Measurements from ENCODE around the gene HK2. TPM values are rescaled to one million over a fixed set of nuclear protein-coding genes. Genes with fewer than 3 reads are reported as not detected.

HK2 gene
- total RNA-seq, 2 experiments from 2014 or later, result 32.2 to 45.8 TPM

DNA sequence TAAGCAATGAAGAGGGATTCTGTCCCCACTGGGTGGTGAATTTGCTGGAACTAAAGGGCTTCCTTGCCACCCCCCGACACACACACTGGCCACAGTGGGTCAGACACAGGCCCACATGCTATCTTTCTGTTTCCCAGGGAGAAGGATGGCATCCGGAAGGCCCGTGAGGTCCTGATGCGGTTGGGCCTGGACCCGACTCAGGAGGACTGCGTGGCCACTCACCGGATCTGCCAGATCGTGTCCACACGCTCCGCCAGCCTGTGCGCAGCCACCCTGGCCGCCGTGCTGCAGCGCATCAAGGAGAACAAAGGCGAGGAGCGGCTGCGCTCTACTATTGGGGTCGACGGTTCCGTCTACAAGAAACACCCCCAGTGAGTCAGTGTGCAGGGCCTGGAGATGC lies 44.6 kb downstream of the HK2 start:
- no peak overlapping the region for H3K27ac Mint-ChIP-seq
- H3K4me3 Mint-ChIP-seq, result no peak overlapping the region
- no peak for ATAC-seq
- no peaks in the 10 kb centered on the region for H3K27me3 Mint-ChIP-seq
- no peak for DNase-seq
- peaks cover 35% of the 10 kb centered on the region for H3K36me3 Mint-ChIP-seq
- no peaks in the 10 kb centered on the region for H3K4me1 Mint-ChIP-seq
- CTCF ChIA-PET, result interaction anchor here (5.7 kb wide), 1 partner anchor 164 kb away, joined by 93 read pairs; no protein-coding TSS in a partner anchor
- H3K9me3 Mint-ChIP-seq (ENCODE audit: low read depth), result no peaks in the 10 kb centered on the region

- H3K36me3 Mint-ChIP-seq, result peaks cover 26% of the 10 kb centered on the region
- no peak for DNase-seq
- no peaks in the 10 kb centered on the region for H3K9me3 Mint-ChIP-seq (ENCODE audit: low read depth)
- no peak overlapping the region for H3K4me3 Mint-ChIP-seq
- H3K27me3 Mint-ChIP-seq, result no peaks in the 10 kb centered on the region
- no peaks in the 10 kb centered on the region for H3K4me1 Mint-ChIP-seq
- H3K27ac Mint-ChIP-seq, result no peak overlapping the region
- ATAC-seq, result no peak
- CTCF ChIA-PET, result interaction anchor here (1.6 kb wide), 1 partner anchor 164 kb away, joined by 5 read pairs; no protein-coding TSS in a partner anchor
These were observed 46.3 kb downstream of the HK2 start for GRCh38 chr2:74880054-74880728.

DNA sequence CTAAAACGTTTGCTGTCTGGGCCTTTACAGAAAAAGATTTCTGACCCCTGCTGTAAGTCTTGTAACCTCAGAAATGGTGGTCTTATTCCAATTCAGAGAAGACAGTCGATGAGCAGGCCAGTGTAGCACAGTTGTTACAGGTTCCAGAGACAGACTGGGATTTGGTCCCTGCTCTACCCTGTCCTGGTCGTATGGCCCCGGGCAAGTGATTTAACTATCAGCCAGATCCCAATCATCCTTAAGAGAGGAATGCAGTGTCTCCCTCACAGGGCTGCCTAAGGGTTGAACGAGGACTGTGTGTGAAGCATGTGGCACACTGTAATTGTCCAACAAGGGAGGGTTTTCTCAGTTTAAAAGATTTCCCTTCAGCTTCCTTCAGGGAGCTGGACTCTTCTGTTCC lies 47.2 kb downstream of the HK2 start:
- Mint-ChIP-seq H3K27ac (no peak overlapping the region), H3K27me3 (no peaks in the 10 kb centered on the region), H3K4me1 (no peaks in the 10 kb centered on the region), H3K4me3 (no peak overlapping the region), H3K36me3 (peaks cover 28% of the 10 kb centered on the region), H3K9me3 (ENCODE audit: low read depth) (no peaks in the 10 kb centered on the region)
- CTCF ChIA-PET, result interaction anchor here (1.6 kb wide), 1 partner anchor 165 kb away, joined by 5 read pairs; no protein-coding TSS in a partner anchor
- DNase-seq (no peak), ATAC-seq (no peak)

DNA sequence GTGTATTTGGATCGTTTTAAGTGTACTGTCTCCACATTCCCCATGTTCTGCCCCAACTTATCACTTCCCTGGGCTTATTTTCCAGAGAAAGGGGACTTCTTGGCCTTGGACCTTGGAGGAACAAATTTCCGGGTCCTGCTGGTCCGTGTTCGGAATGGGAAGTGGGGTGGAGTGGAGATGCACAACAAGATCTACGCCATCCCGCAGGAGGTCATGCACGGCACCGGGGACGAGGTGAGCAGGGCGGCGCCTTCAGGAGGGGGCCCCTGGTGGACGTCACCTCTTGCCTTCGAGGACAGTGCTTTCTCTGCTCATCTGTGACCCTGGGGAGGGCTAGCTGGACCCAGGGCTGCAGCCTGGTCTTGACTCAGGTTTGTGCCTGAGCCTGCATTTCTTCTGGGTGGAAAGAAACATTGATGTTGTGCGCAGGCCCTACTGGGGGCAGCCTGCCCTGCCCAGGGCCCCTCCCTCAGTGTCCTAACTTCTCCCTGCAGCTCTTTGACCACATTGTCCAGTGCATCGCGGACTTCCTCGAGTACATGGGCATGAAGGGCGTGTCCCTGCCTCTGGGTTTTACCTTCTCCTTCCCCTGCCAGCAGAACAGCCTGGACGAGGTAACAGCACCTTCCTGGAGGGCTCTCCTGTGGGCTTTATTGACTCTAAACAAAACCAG lies 47.8 kb downstream of the HK2 start:
- ATAC-seq (no peak), DNase-seq (no peak)
- Mint-ChIP-seq H3K27ac (no peak overlapping the region), H3K27me3 (no peaks in the 10 kb centered on the region), H3K4me3 (no peak overlapping the region), H3K9me3 (ENCODE audit: low read depth) (no peaks in the 10 kb centered on the region), H3K36me3 (peaks cover 30% of the 10 kb centered on the region), H3K4me1 (no peaks in the 10 kb centered on the region)
- CTCF ChIA-PET, result interaction anchor here (1.6 kb wide), 1 partner anchor 166 kb away, joined by 5 read pairs; no protein-coding TSS in a partner anchor

- Mint-ChIP-seq H3K27me3 (no peaks in the 10 kb centered on the region), H3K4me1 (no peaks in the 10 kb centered on the region), H3K36me3 (peaks cover 33% of the 10 kb centered on the region), H3K27ac (no peak overlapping the region), H3K9me3 (ENCODE audit: low read depth) (no peaks in the 10 kb centered on the region), H3K4me3 (no peak overlapping the region)
- DNase-seq, result no peak
- no peak for ATAC-seq
- CTCF ChIA-PET, result no interaction called here
These were observed 48.4 kb downstream of the HK2 start for GRCh38 chr2:74882299-74882687.

DNA sequence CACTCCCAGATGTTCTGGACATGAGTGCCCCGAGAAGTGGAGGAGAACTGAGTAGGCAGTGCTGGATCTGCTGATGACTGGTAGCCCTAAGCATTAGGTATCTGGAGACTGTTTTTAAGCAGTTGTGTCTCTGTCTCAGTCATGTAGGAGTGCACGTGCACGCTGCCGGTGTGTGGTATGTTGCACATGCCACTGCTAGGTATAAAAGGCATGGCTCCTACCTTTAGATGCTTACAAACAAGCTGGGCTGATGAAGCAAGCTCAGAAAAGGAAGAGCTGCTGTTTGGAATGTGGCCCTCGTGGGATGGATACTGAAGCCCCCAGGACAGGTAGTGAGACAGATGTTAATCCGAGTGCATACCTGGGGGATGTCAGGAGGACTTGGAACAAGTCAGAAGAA lies 49.1 kb downstream of the HK2 start:
- no peaks in the 10 kb centered on the region for H3K9me3 Mint-ChIP-seq (ENCODE audit: low read depth)
- H3K27me3 Mint-ChIP-seq, result no peaks in the 10 kb centered on the region
- CTCF ChIA-PET, result interaction anchor here (2.6 kb wide), 1 partner anchor 168 kb away, joined by 9 read pairs; no protein-coding TSS in a partner anchor
- H3K4me3 Mint-ChIP-seq, result no peak overlapping the region
- DNase-seq, result no peak
- H3K36me3 Mint-ChIP-seq, result peaks cover 37% of the 10 kb centered on the region
- ATAC-seq, result no peak
- no peaks in the 10 kb centered on the region for H3K4me1 Mint-ChIP-seq
- H3K27ac Mint-ChIP-seq, result no peak overlapping the region

- CTCF ChIA-PET, result interaction anchor here (1.0 to 2.6 kb wide), 3 partner anchors 35 to 169 kb away, joined by 3 to 9 read pairs (median 4); no protein-coding TSS in a partner anchor
- Mint-ChIP-seq H3K4me3 (no peak overlapping the region), H3K4me1 (no peaks in the 10 kb centered on the region), H3K27ac (no peak overlapping the region), H3K27me3 (no peaks in the 10 kb centered on the region), H3K36me3 (peaks cover 35% of the 10 kb centered on the region), H3K9me3 (ENCODE audit: low read depth) (no peaks in the 10 kb centered on the region)
- DNase-seq (no peak), ATAC-seq (no peak)
These were observed 50.3 kb downstream of the HK2 start for GRCh38 chr2:74884118-74884762.

GRCh38 chr2:74884866-74885265 lies 50.9 kb downstream of the HK2 start:
- Mint-ChIP-seq H3K36me3 (peaks cover 37% of the 10 kb centered on the region), H3K4me3 (no peak overlapping the region)

DNA sequence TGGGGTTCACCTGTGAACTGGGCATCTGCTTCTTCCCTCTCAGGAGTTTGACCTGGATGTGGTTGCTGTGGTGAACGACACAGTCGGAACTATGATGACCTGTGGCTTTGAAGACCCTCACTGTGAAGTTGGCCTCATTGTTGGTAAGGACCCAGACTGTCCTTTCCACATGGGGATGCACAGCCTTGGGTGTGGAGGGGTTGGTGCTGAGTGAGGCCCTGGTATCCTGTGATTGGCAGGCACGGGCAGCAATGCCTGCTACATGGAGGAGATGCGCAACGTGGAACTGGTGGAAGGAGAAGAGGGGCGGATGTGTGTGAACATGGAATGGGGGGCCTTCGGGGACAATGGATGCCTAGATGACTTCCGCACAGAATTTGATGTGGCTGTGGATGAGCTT lies 52.3 kb downstream of the HK2 start:
- CTCF ChIA-PET, result interaction anchor here (1.0 kb wide), 1 partner anchor 171 kb away, joined by 3 read pairs; no protein-coding TSS in a partner anchor
- Mint-ChIP-seq H3K4me1 (no peaks in the 10 kb centered on the region), H3K27me3 (no peaks in the 10 kb centered on the region), H3K36me3 (peaks cover 46% of the 10 kb centered on the region), H3K4me3 (no peak overlapping the region), H3K27ac (no peak overlapping the region), H3K9me3 (ENCODE audit: low read depth) (no peaks in the 10 kb centered on the region)
- no peak for DNase-seq
- no peak for ATAC-seq

More at GRCh38 chr2:74884866-74885265, 50.9 kb downstream of the HK2 start:
- DNase-seq, result no peak
- no peaks in the 10 kb centered on the region for H3K4me1 Mint-ChIP-seq
- H3K27ac Mint-ChIP-seq, result no peak overlapping the region
- ATAC-seq, result no peak
- CTCF ChIA-PET, result interaction anchor here (1.0 to 2.6 kb wide), 3 partner anchors 34 to 170 kb away, joined by 3 to 9 read pairs (median 4); no protein-coding TSS in a partner anchor
- H3K27me3 Mint-ChIP-seq, result no peaks in the 10 kb centered on the region
- H3K9me3 Mint-ChIP-seq (ENCODE audit: low read depth), result no peaks in the 10 kb centered on the region

GRCh38 chr2:74886811-74887210 lies 52.9 kb downstream of the HK2 start:
- CTCF ChIA-PET, result interaction anchor here (1.0 kb wide), 1 partner anchor 172 kb away, joined by 3 read pairs; no protein-coding TSS in a partner anchor
- no peak for ATAC-seq
- Mint-ChIP-seq H3K36me3 (peaks cover 50% of the 10 kb centered on the region), H3K4me1 (no peaks in the 10 kb centered on the region), H3K27ac (no peak overlapping the region), H3K4me3 (no peak overlapping the region), H3K9me3 (ENCODE audit: low read depth) (no peaks in the 10 kb centered on the region), H3K27me3 (no peaks in the 10 kb centered on the region)
- DNase-seq, result no peak

GRCh38 chr2:74887445-74887951 lies 53.6 kb downstream of the HK2 start:
- no peaks in the 10 kb centered on the region for H3K4me1 Mint-ChIP-seq
- no peaks in the 10 kb centered on the region for H3K9me3 Mint-ChIP-seq (ENCODE audit: low read depth)
- H3K27me3 Mint-ChIP-seq, result no peaks in the 10 kb centered on the region
- peaks cover 50% of the 10 kb centered on the region for H3K36me3 Mint-ChIP-seq
- ATAC-seq (no peak), DNase-seq (no peak)
- H3K4me3 Mint-ChIP-seq, result no peak overlapping the region
- CTCF ChIA-PET, result interaction anchor here (1.0 to 1.5 kb wide), 2 partner anchors 51 to 173 kb away, joined by 3 read pairs; no protein-coding TSS in a partner anchor
- no peak overlapping the region for H3K27ac Mint-ChIP-seq

- no peak overlapping the region for H3K4me3 Mint-ChIP-seq
- no peak overlapping the region for H3K27ac Mint-ChIP-seq
- H3K9me3 Mint-ChIP-seq (ENCODE audit: low read depth), result no peaks in the 10 kb centered on the region
- ATAC-seq (no peak), DNase-seq (no peak)
- no peaks in the 10 kb centered on the region for H3K4me1 Mint-ChIP-seq
- no peaks in the 10 kb centered on the region for H3K27me3 Mint-ChIP-seq
- peaks cover 52% of the 10 kb centered on the region for H3K36me3 Mint-ChIP-seq
- CTCF ChIA-PET, result interaction anchor here (1.5 kb wide), 1 partner anchor 51 kb away, joined by 3 read pairs; no protein-coding TSS in a partner anchor
These were observed 54.2 kb downstream of the HK2 start for GRCh38 chr2:74887960-74888700.

DNA sequence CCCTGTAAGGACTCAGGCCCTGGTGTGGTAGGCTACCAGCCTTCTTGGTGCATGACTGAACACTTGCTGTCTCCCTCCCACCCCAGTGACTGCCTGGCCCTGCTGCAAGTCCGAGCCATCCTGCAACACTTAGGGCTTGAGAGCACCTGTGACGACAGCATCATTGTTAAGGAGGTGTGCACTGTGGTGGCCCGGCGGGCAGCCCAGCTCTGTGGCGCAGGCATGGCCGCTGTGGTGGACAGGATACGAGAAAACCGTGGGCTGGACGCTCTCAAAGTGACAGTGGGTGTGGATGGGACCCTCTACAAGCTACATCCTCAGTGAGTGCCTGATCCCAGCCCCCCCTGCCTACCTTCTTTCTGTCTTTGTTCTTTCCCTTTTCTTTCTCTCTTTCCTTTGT lies 55.2 kb downstream of the HK2 start:
- H3K27ac Mint-ChIP-seq, result no peak overlapping the region
- H3K27me3 Mint-ChIP-seq, result no peaks in the 10 kb centered on the region
- ATAC-seq (no peak), DNase-seq (no peak)
- peaks cover 62% of the 10 kb centered on the region for H3K36me3 Mint-ChIP-seq
- H3K9me3 Mint-ChIP-seq (ENCODE audit: low read depth), result no peaks in the 10 kb centered on the region
- H3K4me1 Mint-ChIP-seq, result no peaks in the 10 kb centered on the region
- no peak overlapping the region for H3K4me3 Mint-ChIP-seq
- CTCF ChIA-PET, result no interaction called here
